Naive thymus-derived CD4-positive, alpha-beta T cell (primary cell): ENCODE data around the gene ADCY7. TPM values are rescaled to one million over a fixed set of nuclear protein-coding genes. Genes with fewer than 3 reads are reported as not detected.

Experiments used
- ATAC-seq: fragments of 150-1000 bp; cut with Tn5 transposase; 2 replicates; pipeline ENCODE4 v1.10.0; 2021; ENCODE audit warnings: mild to moderate bottlenecking, moderate library complexity
- CTCF ChIA-PET: fragments of 350-600 bp; sonication (Branson Sonifier 250); formaldehyde crosslinking; loops from one replicate; lab custom pipeline; 2021; ENCODE audit warnings: antibody characterized with exemption; lab: Charles Lee
- POLR2A ChIA-PET: fragments of 350-600 bp; sonication (Branson Sonifier 250); formaldehyde crosslinking; loops from one replicate; lab custom pipeline; 2021; ENCODE audit warnings: antibody characterized with exemption, inconsistent platforms; lab: Charles Lee
- DNase-seq, 9 donors: peaks; one replicate each; pipeline versions ENCODE4 v3.0.0 to v3.0.0-alpha.2; 2020 to 2022; ENCODE audit warnings: mixed read lengths in 1 of 9
- H3K27ac ChIP-seq: one replicate; pipeline ENCODE4 v1.7.0; 2013; ENCODE audit warnings: mild to moderate bottlenecking, low read depth, low read length, moderate library complexity
- H3K27me3 ChIP-seq, 2 donors: one replicate each; pipeline ENCODE4 v1.7.0; 2013; ENCODE audit warnings: low read length in 2 of 2, mild to moderate bottlenecking in 2 of 2, moderate library complexity in 2 of 2; ENCODE audit not compliant: control insufficient read depth in 2 of 2, insufficient read depth in 2 of 2
- H3K36me3 ChIP-seq, 3 experiments: 1 replicate in 2 of 3; 2 replicates in 1 of 3; pipeline ENCODE4 v1.7.0; 2013; ENCODE audit warnings: low read length in 3 of 3, mild to moderate bottlenecking in 3 of 3, moderate library complexity in 1 of 3; ENCODE audit not compliant: insufficient read depth in 3 of 3, control insufficient read depth in 2 of 3
- H3K4me1 ChIP-seq, 2 donors: one replicate each; pipeline ENCODE4 v1.7.0; 2013; ENCODE audit warnings: low read length in 2 of 2, mild to moderate bottlenecking in 2 of 2, moderate library complexity in 1 of 2; ENCODE audit not compliant: control insufficient read depth in 2 of 2, insufficient read depth in 2 of 2
- H3K4me3 ChIP-seq: 2 replicates; pipeline ENCODE4 v1.7.0; 2013; ENCODE audit warnings: mild to moderate bottlenecking, low read length
- H3K9me3 ChIP-seq, 3 experiments: 1 replicate in 2 of 3; 2 replicates in 1 of 3; pipeline ENCODE4 v1.7.0; 2013; ENCODE audit warnings: low read length in 3 of 3; ENCODE audit not compliant: control insufficient read depth in 2 of 3
- H3K27ac Mint-ChIP-seq, 9 donors: one replicate each; pipeline ENCODE4 v1.8.0; 2020 to 2022; ENCODE audit warnings: mixed read lengths in 9 of 9, mild to moderate bottlenecking in 8 of 9, moderate library complexity in 5 of 9, inconsistent platforms in 2 of 9
- H3K27me3 Mint-ChIP-seq, 5 donors: one replicate each; pipeline ENCODE4 v1.8.0; 2021 to 2022; ENCODE audit warnings: mixed read lengths in 5 of 5, mild to moderate bottlenecking in 1 of 5
- H3K36me3 Mint-ChIP-seq, 5 donors: one replicate each; pipeline ENCODE4 v1.8.0; 2020 to 2022; ENCODE audit warnings: mixed read lengths in 5 of 5, mild to moderate bottlenecking in 3 of 5, inconsistent platforms in 1 of 5
- H3K4me1 Mint-ChIP-seq, 7 donors: one replicate each; pipeline ENCODE4 v1.8.0; 2020 to 2022; ENCODE audit warnings: mixed read lengths in 7 of 7, mild to moderate bottlenecking in 3 of 7, inconsistent platforms in 1 of 7
- H3K4me3 Mint-ChIP-seq, 10 donors: one replicate each; pipeline ENCODE4 v1.8.0; 2020 to 2022; ENCODE audit warnings: mild to moderate bottlenecking in 10 of 10, mixed read lengths in 10 of 10, moderate library complexity in 6 of 10, inconsistent platforms in 2 of 10
- H3K9me3 Mint-ChIP-seq, 11 donors: one replicate each; pipeline ENCODE4 v1.8.0; 2020 to 2022; ENCODE audit warnings: mixed read lengths in 11 of 11, mild to moderate bottlenecking in 4 of 11, inconsistent platforms in 1 of 11, moderate library complexity in 1 of 11
- intact Hi-C, 2 donors: fragments of 100-400 bp; cut with micrococcal nuclease; formaldehyde crosslinking; loops; one replicate each; pipeline ENCODE4 v1.15.1; 2023
- polyA plus RNA-seq, 2 donors: library from polyadenylated mRNA; unstranded; fragments of 300-500 nt; fragmentation: Illumina TruSeq; gene quantifications; one replicate each; pipeline ENCODE4 v1.2.3, GENCODE V29; 2021
- total RNA-seq, 6 experiments: library from RNA in 5 of 6; stranded (reverse) in 5 of 6; gene quantifications; 1 replicate in 5 of 6; 2 replicates in 1 of 6; pipeline ENCODE4 v1.2.3 and lab custom pipeline; 2021 to 2026

ADCY7 gene
- total and polyA plus RNA-seq, 7 experiments from 2014 or later = 62.6 to 326 (median 207) TPM

DNA sequence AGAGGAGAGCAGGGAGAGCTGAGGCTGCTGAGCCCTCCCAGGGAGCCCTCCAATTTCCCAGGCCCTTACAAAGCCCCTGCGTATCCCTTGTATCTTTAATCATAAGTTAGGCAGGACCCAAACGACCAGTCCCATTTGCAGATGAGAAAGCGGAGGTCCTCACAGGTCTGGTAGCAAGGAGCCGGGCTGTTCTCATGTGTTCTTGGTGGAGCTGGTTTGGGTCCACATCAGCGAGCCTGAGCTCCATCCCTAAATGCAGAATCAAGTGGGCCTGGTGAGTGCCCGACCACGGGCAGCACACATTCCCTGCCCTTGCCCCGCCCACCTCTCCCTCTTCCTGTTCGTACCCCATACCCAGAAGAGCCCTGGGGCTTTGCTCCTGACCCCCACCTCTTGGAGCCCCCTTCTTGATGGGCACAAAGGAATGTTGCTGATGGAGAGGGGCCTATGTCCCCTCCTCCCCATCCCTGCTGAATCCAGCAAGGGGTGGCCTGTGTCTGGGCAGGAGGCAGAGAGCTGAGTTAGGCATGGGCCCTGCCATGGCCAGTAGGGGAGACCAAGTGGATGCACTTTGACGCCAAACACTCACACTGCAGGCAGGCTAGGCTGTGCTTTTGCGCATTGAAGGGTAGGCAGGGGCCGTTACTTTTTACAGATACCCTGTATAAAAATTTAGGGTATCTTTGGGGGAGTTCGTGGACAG is 18.3 kb upstream of the ADCY7 start:
- Mint-ChIP-seq H3K36me3 (peaks cover 0 to 4% (median 0%) of the 10 kb centered on the region in 5 donors), H3K27me3 (peaks cover 0 to 2% (median 0%) of the 10 kb centered on the region in 5 donors), H3K4me3 (peak overlapping the region in 7 of 10 donors; percentile 10 to 82 (median 38)), H3K9me3 (no peaks in the 10 kb centered on the region), H3K27ac (peak overlapping the region in 3 of 9 donors; percentile 33 to 72 (median 43)), H3K4me1 (peaks cover 0 to 18% (median 6%) of the 10 kb centered on the region in 7 donors)
- CTCF ChIA-PET = interaction anchor here (1.5 kb wide), 1 partner anchor 79 kb away, joined by 3 read pairs; no protein-coding TSS in a partner anchor
- intact Hi-C loops = loop anchor here in 1 of 2 donors (2.0 kb wide), 1 partner anchor 27 kb away; no protein-coding TSS in a partner anchor
- H3K9me3 ChIP-seq = no peaks in the 10 kb centered on the region
- H3K4me1 ChIP-seq = peaks cover 6 to 8% of the 10 kb centered on the region in 2 donors
- H3K27ac ChIP-seq = no peak overlapping the region
- no peaks in the 10 kb centered on the region for H3K27me3 ChIP-seq
- POLR2A ChIA-PET = interaction anchor here (0.8 kb wide), 1 partner anchor 18 kb away, joined by 3 read pairs; no protein-coding TSS in a partner anchor
- H3K4me3 ChIP-seq = no peak overlapping the region
- no peak for DNase-seq
- H3K36me3 ChIP-seq = no peaks in the 10 kb centered on the region
- no peak for ATAC-seq

DNA sequence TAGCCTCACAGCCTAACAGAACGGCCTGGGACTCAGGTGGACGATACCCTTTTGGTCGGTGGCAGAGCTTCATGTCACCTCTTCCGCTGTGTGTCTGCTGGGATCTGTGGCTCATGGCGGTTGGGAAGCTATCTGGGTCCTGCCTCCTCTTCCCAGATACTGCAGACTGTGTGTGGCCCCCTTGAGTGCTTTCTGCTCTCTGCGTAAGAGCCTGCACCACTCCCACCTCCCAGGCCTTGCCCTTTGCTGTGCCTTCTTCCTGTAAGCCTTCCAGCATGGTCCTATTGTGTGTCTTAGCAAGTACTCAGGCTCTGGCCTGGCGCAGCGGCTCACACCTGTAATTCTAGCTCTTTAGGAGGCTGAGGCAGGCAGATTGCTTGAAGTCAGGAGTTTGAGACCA is 17.5 kb upstream of the ADCY7 start:
- peaks cover 0 to 4% (median 0%) of the 10 kb centered on the region in 5 donors for H3K36me3 Mint-ChIP-seq
- peaks cover 0 to 3% (median 0%) of the 10 kb centered on the region in 5 donors for H3K27me3 Mint-ChIP-seq
- Histone ChIP-seq H3K27me3 (no peaks in the 10 kb centered on the region), H3K36me3 (no peaks in the 10 kb centered on the region), H3K4me1 (peaks cover 6 to 8% of the 10 kb centered on the region in 2 donors), H3K4me3 (no peak overlapping the region), H3K27ac (no peak overlapping the region), H3K9me3 (no peaks in the 10 kb centered on the region)
- no peak for DNase-seq
- peaks cover 0 to 20% (median 6%) of the 10 kb centered on the region in 7 donors for H3K4me1 Mint-ChIP-seq
- peak overlapping the region in 3 of 10 donors; percentile 16 to 47 (median 39) for H3K4me3 Mint-ChIP-seq
- no peaks in the 10 kb centered on the region for H3K9me3 Mint-ChIP-seq
- no peak for ATAC-seq
- ChIA-PET POLR2A (interaction anchor here (0.8 kb wide), 1 partner anchor 17 kb away, joined by 3 read pairs; no protein-coding TSS in a partner anchor), CTCF (no interaction called here)
- intact Hi-C loops = no loop called here
- no peak overlapping the region for H3K27ac Mint-ChIP-seq

DNA sequence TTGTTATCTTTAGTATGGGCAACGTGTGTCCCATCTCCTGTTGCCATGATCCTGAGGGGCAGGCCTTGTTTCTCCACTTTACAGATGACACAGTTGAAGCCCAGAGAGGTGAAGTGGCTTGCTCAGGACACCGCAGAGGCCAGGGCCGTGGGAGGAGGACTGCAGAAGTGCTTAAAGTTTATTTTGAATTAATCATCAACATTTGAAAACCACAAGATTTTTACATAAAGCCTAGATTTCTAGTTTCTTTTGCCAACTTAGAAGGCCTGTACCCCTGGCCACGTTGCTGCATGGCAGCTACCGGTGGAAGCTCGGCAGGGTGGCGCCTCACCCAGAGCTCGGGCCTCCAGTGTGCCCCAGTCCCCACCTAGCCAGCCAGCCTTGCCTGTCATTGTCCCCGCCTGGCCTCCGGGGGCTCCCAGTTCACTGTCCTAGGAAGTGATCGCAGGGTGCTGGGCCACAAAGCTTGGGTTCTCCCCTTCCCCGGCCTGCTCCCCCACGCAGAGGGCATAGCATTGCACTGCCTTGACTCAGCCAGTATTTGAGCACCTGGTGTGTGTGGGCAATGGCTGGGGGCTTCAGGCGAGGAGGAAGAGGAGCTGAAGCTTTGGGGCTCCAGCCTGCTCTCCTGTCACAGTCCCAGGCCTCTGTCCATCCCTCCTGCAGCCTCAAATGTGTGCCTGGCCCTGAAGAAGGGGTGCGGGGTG is 14.8 kb upstream of the ADCY7 start:
- H3K27ac Mint-ChIP-seq = no peak overlapping the region

DNA sequence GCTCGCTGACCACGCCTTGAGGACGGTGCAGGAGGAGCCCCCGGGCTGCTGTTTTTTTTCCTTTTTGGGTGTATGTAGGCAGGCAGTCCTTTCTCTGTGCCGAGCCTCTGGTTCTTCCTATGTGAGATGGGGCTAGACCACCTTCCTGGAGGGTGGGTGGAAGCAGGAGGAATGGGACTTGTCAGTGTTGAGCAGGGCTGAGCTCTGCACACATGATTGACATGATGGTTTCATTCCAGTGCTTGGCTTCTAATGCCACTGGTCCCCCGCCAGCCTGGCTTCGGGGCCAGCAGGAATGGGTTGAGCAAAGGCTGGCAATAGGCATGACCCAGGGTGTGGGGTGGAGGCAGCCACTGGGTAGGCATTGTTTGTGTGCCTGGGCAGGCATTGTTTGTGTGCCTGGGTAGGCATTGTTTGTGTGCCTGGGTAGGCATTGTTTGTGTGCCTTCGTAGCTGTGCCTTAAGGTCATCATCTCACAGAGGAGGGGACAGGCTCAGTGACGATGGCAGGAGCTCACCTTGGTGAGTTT is 14.2 kb upstream of the ADCY7 start:
- no peaks in the 10 kb centered on the region for H3K9me3 ChIP-seq
- DNase-seq (no peak), ATAC-seq (no peak)
- intact Hi-C loops = no loop called here
- CTCF ChIA-PET = interaction anchor here (0.7 to 2.2 kb wide), 5 partner anchors 8 to 554 kb away, joined by 3 to 5 read pairs (median 3); no protein-coding TSS in a partner anchor
- H3K9me3 Mint-ChIP-seq = no peaks in the 10 kb centered on the region
- no peak overlapping the region for H3K27ac ChIP-seq
- no peak overlapping the region for H3K4me3 Mint-ChIP-seq
- H3K36me3 ChIP-seq = no peaks in the 10 kb centered on the region
- H3K4me3 ChIP-seq = no peak overlapping the region
- peaks cover 0 to under 1% (median 0%) of the 10 kb centered on the region in 5 donors for H3K36me3 Mint-ChIP-seq
- H3K4me1 ChIP-seq = no peaks in the 10 kb centered on the region
- no peaks in the 10 kb centered on the region for H3K27me3 ChIP-seq
- H3K4me1 Mint-ChIP-seq = peaks cover 0 to 11% (median under 1%) of the 10 kb centered on the region in 7 donors
- no peak overlapping the region for H3K27ac Mint-ChIP-seq
- POLR2A ChIA-PET = interaction anchor here (1.0 kb wide), 1 partner anchor 34 kb away, joined by 3 read pairs; no protein-coding TSS in a partner anchor
- peaks cover 0 to 27% (median 0%) of the 10 kb centered on the region in 5 donors for H3K27me3 Mint-ChIP-seq

More for the DNA sequence above, 14.8 kb upstream of the ADCY7 start:
- ChIA-PET POLR2A (interaction anchor here (0.6 to 1.0 kb wide), 2 partner anchors 30 to 34 kb away, joined by 3 read pairs; no protein-coding TSS in a partner anchor), CTCF (interaction anchor here (0.7 to 2.2 kb wide), 7 partner anchors 8 to 555 kb away, joined by 3 to 5 read pairs (median 3); no protein-coding TSS in a partner anchor)
- Histone ChIP-seq H3K4me3 (no peak overlapping the region), H3K9me3 (no peaks in the 10 kb centered on the region), H3K4me1 (no peaks in the 10 kb centered on the region), H3K36me3 (no peaks in the 10 kb centered on the region), H3K27ac (no peak overlapping the region), H3K27me3 (no peaks in the 10 kb centered on the region)
- Mint-ChIP-seq H3K4me1 (peaks cover 0 to 15% (median 6%) of the 10 kb centered on the region in 7 donors), H3K9me3 (no peaks in the 10 kb centered on the region), H3K4me3 (no peak overlapping the region), H3K36me3 (peaks cover 0 to 4% (median 0%) of the 10 kb centered on the region in 5 donors), H3K27me3 (peaks cover 0 to 21% (median 0%) of the 10 kb centered on the region in 5 donors)
- intact Hi-C loops = no loop called here
- DNase-seq (no peak), ATAC-seq (no peak)

DNA sequence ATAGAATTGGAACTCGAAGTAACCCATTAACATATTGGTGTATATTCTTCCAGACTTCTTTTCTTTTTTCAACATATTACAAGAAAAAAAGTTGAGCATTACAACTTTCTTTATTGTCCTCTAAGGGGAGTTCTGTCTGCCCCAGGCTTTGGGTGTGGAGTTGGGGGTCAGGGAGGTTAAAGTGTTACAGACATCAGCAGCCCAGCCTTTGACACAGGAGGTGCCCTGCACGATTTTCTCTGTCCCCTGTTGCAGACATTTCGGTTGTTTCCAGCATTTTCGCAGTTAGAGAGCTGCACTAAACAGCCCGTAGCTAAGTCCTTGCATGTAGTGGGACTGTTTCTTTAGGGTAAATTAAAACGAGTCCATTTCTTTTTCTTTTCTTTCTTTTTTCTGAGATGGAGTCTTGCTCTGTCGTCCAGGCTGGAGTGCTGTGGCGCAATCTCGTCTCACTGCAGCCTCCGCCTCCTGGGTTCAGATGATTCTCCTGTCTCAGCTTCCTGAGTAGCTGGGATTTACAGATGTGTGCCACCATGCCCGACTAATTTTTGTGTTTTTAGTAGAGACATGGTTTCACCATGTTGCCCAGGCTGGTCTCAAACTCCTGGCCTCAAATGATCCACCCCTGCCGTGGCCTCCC is 13.4 kb upstream of the ADCY7 start:
- ATAC-seq = no peak
- no peaks in the 10 kb centered on the region for H3K36me3 ChIP-seq
- H3K27ac Mint-ChIP-seq = no peak overlapping the region
- CTCF ChIA-PET = interaction anchor here (0.7 to 1.7 kb wide), 4 partner anchors 22 to 553 kb away, joined by 3 to 4 read pairs (median 3); no protein-coding TSS in a partner anchor
- H3K4me3 ChIP-seq = no peak overlapping the region
- H3K27me3 ChIP-seq = no peaks in the 10 kb centered on the region
- no peak overlapping the region for H3K27ac ChIP-seq
- no peaks in the 10 kb centered on the region for H3K36me3 Mint-ChIP-seq
- H3K4me1 ChIP-seq = no peaks in the 10 kb centered on the region
- H3K4me1 Mint-ChIP-seq = peaks cover 0 to 9% (median 0%) of the 10 kb centered on the region in 7 donors
- peaks cover 0 to 28% (median 0%) of the 10 kb centered on the region in 5 donors for H3K27me3 Mint-ChIP-seq
- H3K9me3 ChIP-seq = no peaks in the 10 kb centered on the region
- H3K9me3 Mint-ChIP-seq = no peaks in the 10 kb centered on the region
- H3K4me3 Mint-ChIP-seq = no peak overlapping the region
- POLR2A ChIA-PET = interaction anchor here (1.0 kb wide), 1 partner anchor 33 kb away, joined by 3 read pairs; no protein-coding TSS in a partner anchor
- intact Hi-C loops = no loop called here
- no peak for DNase-seq

DNA sequence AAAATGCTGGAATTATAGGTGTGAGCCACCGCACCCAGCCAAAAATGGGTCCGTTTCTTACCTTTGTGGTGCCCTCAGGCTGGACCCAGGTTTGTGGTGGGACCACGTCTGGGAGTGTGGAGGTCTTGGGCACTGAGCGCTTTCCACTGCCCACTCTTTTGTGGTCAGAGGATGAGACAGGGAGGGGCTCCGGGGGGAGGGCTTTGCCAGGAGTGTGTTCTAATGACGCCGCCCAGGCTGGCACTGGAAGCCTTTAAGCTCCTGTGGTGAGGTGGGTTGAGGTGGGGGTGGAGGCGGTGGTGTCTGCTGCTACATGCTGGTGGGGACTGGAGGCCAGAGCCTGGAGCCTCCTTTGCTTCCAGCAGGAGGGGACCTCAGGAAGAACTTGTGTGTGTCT is 12.8 kb upstream of the ADCY7 start:
- POLR2A ChIA-PET = no interaction called here
- Histone ChIP-seq H3K27me3 (no peaks in the 10 kb centered on the region), H3K36me3 (no peaks in the 10 kb centered on the region), H3K27ac (no peak overlapping the region), H3K4me1 (no peaks in the 10 kb centered on the region), H3K4me3 (no peak overlapping the region), H3K9me3 (no peaks in the 10 kb centered on the region)
- no peak for ATAC-seq
- H3K36me3 Mint-ChIP-seq = no peaks in the 10 kb centered on the region
- H3K4me3 Mint-ChIP-seq = no peak overlapping the region
- H3K27me3 Mint-ChIP-seq = peaks cover 0 to 31% (median 0%) of the 10 kb centered on the region in 5 donors
- intact Hi-C loops = no loop called here
- H3K9me3 Mint-ChIP-seq = no peaks in the 10 kb centered on the region
- peaks cover 0 to 7% (median 0%) of the 10 kb centered on the region in 7 donors for H3K4me1 Mint-ChIP-seq
- CTCF ChIA-PET = interaction anchor here (1.2 kb wide), 1 partner anchor 43 kb away, joined by 3 read pairs; no protein-coding TSS in a partner anchor
- H3K27ac Mint-ChIP-seq = no peak overlapping the region
- DNase-seq = no peak
